ENCODE results near the gene EVA1C. TPM values are rescaled to one million over a fixed set of nuclear protein-coding genes. Genes with fewer than 3 reads are reported as not detected.
"Not testable (repeated sequence)": the region's sequence is repeated elsewhere in the genome, so short reads cannot be mapped to it uniquely, and the experiment has no call there.

The EVA1C gene
- total RNA-seq, 3 donors from 2014 or later (not counting 1 experiment from before 2014, with no cell fraction given), result 14.7 to 27.8 (median 15.8) TPM

GRCh38 chr21:32523463-32523862, 111.0 kb downstream of the EVA1C start:
- H3K27me3 Mint-ChIP-seq (ENCODE audit: low read depth in 2 of 2), result no peaks in the 10 kb centered on the region
- H3K4me1 Mint-ChIP-seq, result peaks cover 4 to 8% of the 10 kb centered on the region in 2 donors
- no peak overlapping the region for H3K4me3 ChIP-seq (ENCODE audit: low read length)
- H3K4me3 Mint-ChIP-seq, result no peak overlapping the region
- H3K9me3 ChIP-seq (ENCODE audit: control insufficient read depth, insufficient read depth, low read length), result no peaks in the 10 kb centered on the region
- no peak overlapping the region for H3K27ac Mint-ChIP-seq
- H3K27ac ChIP-seq (ENCODE audit: low read length), result no peak overlapping the region
- ATAC-seq (no peak), DNase-seq (no peak)
- no peaks in the 10 kb centered on the region for H3K27me3 ChIP-seq (ENCODE audit: control insufficient read depth, insufficient read depth, low read length)
- no peaks in the 10 kb centered on the region for H3K36me3 ChIP-seq (ENCODE audit: control insufficient read depth, insufficient read depth, low read length)
- no peaks in the 10 kb centered on the region for H3K9me3 Mint-ChIP-seq
- 91% methylated on average over 10 of the region's 10 CpGs for WGBS (ENCODE audit: insufficient coverage)
- TF ChIP-seq CTCF (IDR thresholded peaks at IDR 0.05), result no peak
- H3K4me1 ChIP-seq (ENCODE audit: control insufficient read depth, insufficient read depth, low read length), result no peaks in the 10 kb centered on the region
- intact Hi-C loops (cut with micrococcal nuclease), result no loop called here
- H3K36me3 Mint-ChIP-seq, result no peaks in the 10 kb centered on the region

DNA sequence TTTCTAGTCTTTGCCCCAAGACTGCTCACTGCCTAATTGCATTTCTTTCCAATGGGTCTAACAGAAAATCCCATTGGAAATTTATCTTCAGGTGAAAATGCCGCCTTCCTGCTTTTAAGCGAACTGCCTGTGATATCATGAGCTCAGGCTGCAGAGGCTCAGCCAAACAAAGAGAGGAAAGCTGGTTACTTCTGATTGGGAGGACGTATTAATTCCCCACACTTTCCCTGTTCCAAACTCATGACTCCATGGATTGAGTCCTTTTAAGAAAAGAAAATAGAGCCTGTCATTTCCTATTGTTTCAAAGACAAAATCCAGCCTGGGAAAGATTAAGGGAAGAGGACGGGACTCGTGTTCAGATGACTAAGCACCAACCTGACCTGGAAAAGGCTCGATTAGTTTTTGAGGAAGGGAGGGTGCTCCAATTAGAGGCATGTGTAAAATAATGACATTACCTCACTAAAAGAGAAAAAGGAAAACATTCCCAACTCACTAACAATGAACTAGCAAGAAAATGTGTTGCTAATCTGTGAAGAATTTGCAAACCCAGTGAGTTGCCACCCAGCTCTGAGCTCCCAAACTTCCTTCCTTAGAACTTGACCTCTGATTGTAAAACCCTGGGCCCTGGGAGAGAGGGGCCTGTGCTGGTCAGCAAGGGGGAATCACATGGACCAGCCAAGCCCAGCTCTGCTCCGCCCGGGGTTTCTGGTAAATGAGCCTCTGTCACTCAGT, 111.6 kb downstream of the EVA1C start:
- H3K9me3 ChIP-seq (ENCODE audit: control insufficient read depth, insufficient read depth, low read length), result no peaks in the 10 kb centered on the region
- no peak for TF ChIP-seq CTCF (IDR thresholded peaks at IDR 0.05)
- H3K27ac Mint-ChIP-seq, result no peak overlapping the region
- ATAC-seq, result no peak
- no peaks in the 10 kb centered on the region for H3K27me3 ChIP-seq (ENCODE audit: control insufficient read depth, insufficient read depth, low read length)
- no peak overlapping the region for H3K27ac ChIP-seq (ENCODE audit: low read length)
- no peak for DNase-seq
- no peak overlapping the region for H3K4me3 ChIP-seq (ENCODE audit: low read length)
- H3K9me3 Mint-ChIP-seq, result no peaks in the 10 kb centered on the region
- peaks cover 5 to 8% of the 10 kb centered on the region in 2 donors for H3K4me1 Mint-ChIP-seq
- H3K4me1 ChIP-seq (ENCODE audit: control insufficient read depth, insufficient read depth, low read length), result no peaks in the 10 kb centered on the region
- no peaks in the 10 kb centered on the region for H3K27me3 Mint-ChIP-seq (ENCODE audit: low read depth in 2 of 2)
- no peaks in the 10 kb centered on the region for H3K36me3 Mint-ChIP-seq
- no peaks in the 10 kb centered on the region for H3K36me3 ChIP-seq (ENCODE audit: control insufficient read depth, insufficient read depth, low read length)
- WGBS (ENCODE audit: insufficient coverage), result 92% methylated on average over 7 of the region's 8 CpGs
- H3K4me3 Mint-ChIP-seq, result no peak overlapping the region
- intact Hi-C loops (cut with micrococcal nuclease), result no loop called here

GRCh38 chr21:32525282-32525681, 112.8 kb downstream of the EVA1C start:
- Histone ChIP-seq H3K27ac (ENCODE audit: low read length) (no peak overlapping the region), H3K9me3 (ENCODE audit: control insufficient read depth, insufficient read depth, low read length) (no peaks in the 10 kb centered on the region), H3K27me3 (ENCODE audit: control insufficient read depth, insufficient read depth, low read length) (no peaks in the 10 kb centered on the region), H3K36me3 (ENCODE audit: control insufficient read depth, insufficient read depth, low read length) (no peaks in the 10 kb centered on the region), H3K4me3 (ENCODE audit: low read length) (no peak overlapping the region), H3K4me1 (ENCODE audit: control insufficient read depth, insufficient read depth, low read length) (no peaks in the 10 kb centered on the region)
- H3K4me1 Mint-ChIP-seq, result peaks cover 8% of the 10 kb centered on the region in 2 donors
- H3K4me3 Mint-ChIP-seq, result no peak overlapping the region
- WGBS (ENCODE audit: insufficient coverage), result 77% methylated on average over 6 of the region's 7 CpGs
- intact Hi-C loops (cut with micrococcal nuclease), result no loop called here
- no peak overlapping the region for H3K27ac Mint-ChIP-seq
- H3K9me3 Mint-ChIP-seq, result no peaks in the 10 kb centered on the region
- H3K27me3 Mint-ChIP-seq (ENCODE audit: low read depth in 2 of 2), result no peaks in the 10 kb centered on the region
- no peaks in the 10 kb centered on the region for H3K36me3 Mint-ChIP-seq
- ATAC-seq, result no peak
- no peak for DNase-seq
- no peak for TF ChIP-seq CTCF (IDR thresholded peaks at IDR 0.05)

DNA sequence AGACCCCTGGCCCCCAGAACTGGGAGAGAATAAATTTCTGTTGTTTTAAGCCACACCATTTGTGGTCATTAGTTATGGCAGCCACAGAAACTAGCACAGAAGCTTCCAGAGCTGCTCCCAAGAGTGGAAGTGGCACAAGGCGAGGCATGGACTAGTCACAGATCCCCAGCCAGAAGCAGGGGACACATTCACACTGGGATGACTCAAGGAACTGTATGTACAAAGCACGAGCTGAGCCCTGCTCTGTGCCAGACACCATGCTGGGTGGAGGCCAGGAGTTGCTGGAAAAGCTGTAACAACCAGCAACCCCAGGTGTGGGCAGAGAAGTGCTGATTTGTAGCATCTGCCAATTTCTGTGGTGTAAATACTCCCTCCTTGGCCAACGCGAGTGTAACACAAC, 117.2 kb downstream of the EVA1C start:
- no peak overlapping the region for H3K4me3 Mint-ChIP-seq
- no peak overlapping the region for H3K27ac ChIP-seq (ENCODE audit: low read length)
- H3K9me3 ChIP-seq (ENCODE audit: control insufficient read depth, insufficient read depth, low read length), result no peaks in the 10 kb centered on the region
- H3K36me3 ChIP-seq (ENCODE audit: control insufficient read depth, insufficient read depth, low read length), result no peaks in the 10 kb centered on the region
- no peaks in the 10 kb centered on the region for H3K36me3 Mint-ChIP-seq
- DNase-seq (no peak), ATAC-seq (no peak)
- H3K27ac Mint-ChIP-seq, result no peak overlapping the region
- intact Hi-C loops (cut with micrococcal nuclease), result no loop called here
- WGBS (ENCODE audit: insufficient coverage), result 88% methylated on average over 4 of the region's 4 CpGs
- no peaks in the 10 kb centered on the region for H3K4me1 ChIP-seq (ENCODE audit: control insufficient read depth, insufficient read depth, low read length)
- H3K4me1 Mint-ChIP-seq, result peaks cover 9 to 16% of the 10 kb centered on the region in 2 donors
- no peaks in the 10 kb centered on the region for H3K27me3 Mint-ChIP-seq (ENCODE audit: low read depth in 2 of 2)
- no peaks in the 10 kb centered on the region for H3K27me3 ChIP-seq (ENCODE audit: control insufficient read depth, insufficient read depth, low read length)
- H3K9me3 Mint-ChIP-seq, result no peaks in the 10 kb centered on the region
- H3K4me3 ChIP-seq (ENCODE audit: low read length), result no peak overlapping the region
- TF ChIP-seq CTCF (IDR thresholded peaks at IDR 0.05), result no peak

GRCh38 chr21:32530809-32531208, 118.3 kb downstream of the EVA1C start:
- H3K36me3 ChIP-seq (ENCODE audit: control insufficient read depth, insufficient read depth, low read length); DNase-seq; H3K4me3 Mint-ChIP-seq; H3K27ac ChIP-seq (ENCODE audit: low read length); ATAC-seq; H3K9me3 Mint-ChIP-seq; H3K27me3 ChIP-seq (ENCODE audit: control insufficient read depth, insufficient read depth, low read length); H3K4me3 ChIP-seq (ENCODE audit: low read length); H3K36me3 Mint-ChIP-seq; H3K4me1 ChIP-seq (ENCODE audit: control insufficient read depth, insufficient read depth, low read length); H3K27ac Mint-ChIP-seq; H3K27me3 Mint-ChIP-seq (ENCODE audit: low read depth in 2 of 2); intact Hi-C loops (cut with micrococcal nuclease); H3K9me3 ChIP-seq (ENCODE audit: control insufficient read depth, insufficient read depth, low read length): not testable (repeated sequence)
- peaks cover 15 to 24% of the 10 kb centered on the region in 2 donors for H3K4me1 Mint-ChIP-seq
- WGBS (ENCODE audit: insufficient coverage), result 92% methylated on average over 7 of the region's 7 CpGs

Data from natural killer cell (primary cell).